Amniotic epithelial cell (primary cell): ENCODE measurements around the gene RASGEF1B.
"Not testable (repeated sequence)": the region's sequence is repeated elsewhere in the genome, so short reads cannot be mapped to it uniquely, and the experiment has no call there.

Source experiments
- DNase-seq: peaks from one replicate; pipeline ENCODE4 v3.0.0-alpha.2; 2010; ENCODE audit warnings: low read depth

Gene RASGEF1B

DNA sequence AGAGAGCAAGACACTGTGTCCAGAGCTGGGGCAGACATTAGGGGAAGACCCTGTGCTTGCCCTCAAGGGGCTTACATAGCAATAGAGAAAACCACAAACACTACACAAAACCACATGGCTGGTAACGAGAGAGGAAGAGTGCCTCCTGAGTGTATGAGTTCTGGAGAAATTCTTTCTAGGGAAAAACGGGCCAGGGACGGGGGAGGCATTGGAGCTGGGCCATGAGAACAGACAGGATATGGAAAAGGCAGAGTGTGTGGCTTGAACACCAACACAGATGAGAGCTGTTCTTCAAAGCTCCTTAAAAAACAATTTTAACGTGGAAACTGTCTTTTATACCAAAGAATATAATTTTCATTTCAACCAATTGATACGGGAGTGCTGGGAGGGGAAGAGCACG, 42.7 kb downstream of the RASGEF1B start:
- no peak for DNase-seq

DNA sequence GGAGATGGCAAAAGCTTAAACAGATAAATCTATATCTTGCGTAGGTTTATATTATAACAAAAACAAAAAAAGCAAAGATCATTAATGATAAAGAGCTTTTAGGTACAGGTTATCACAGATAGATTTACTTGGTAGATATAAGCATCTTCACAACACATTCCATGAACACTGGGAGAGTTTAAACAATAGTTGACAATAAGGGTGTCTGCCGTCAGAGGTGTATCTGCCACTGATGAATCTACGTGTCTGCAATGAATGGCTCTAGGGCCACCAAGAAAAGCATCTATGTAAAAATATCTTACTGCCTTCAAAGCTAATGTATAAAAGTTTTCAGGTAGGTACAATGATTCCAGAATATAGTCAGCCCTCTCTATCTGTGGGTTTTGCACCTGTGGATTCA, 43.7 kb downstream of the RASGEF1B start:
- DNase-seq, result no peak

DNA sequence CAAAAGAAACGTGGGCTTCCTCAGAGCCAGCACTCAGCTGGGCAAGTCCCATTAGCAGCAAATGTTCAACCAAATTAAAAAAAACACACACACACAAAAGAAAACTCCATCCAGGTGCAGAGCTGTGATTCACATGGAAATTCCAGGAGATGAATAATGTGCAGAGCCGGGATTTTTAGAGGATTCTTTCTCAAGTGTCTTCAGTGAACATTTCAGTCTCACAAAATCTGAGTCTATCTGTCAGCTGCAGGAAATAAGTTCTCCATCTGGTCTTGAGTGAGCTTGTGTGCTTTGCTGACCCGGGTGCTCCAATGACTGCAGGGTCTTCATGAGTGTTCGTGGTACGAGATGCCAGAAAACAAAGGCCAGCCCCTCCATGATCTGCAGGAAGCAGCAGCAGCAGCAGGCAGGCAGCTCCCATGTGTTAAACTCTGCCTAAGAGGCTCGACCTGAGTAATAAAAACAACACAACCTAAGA, 44.3 kb downstream of the RASGEF1B start:
- DNase-seq, result no peak

DNA sequence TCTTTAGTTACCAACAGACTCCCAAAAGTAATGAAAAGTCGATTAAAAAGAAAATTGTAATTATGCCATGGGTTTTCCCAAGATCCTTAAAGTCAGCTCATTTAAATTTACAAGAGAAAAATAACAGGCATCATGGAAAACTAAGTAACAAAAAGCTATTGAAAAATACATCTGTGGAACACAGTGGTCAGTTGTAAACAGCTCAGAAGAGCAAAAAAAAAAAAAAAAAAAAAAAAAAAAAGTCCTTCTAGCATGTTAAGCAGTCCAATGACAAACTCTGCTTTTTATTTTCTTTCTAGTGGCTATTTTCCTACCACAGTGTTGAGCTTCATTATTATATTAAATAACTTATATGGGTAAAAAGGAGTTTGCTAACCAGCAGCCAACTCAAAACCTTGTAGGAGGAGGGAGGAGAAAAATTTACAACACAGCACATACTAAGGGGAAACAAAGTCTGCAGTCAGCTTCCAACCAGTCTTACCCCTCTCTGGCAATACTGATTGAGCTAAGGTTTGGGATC, 44.9 kb downstream of the RASGEF1B start:
- DNase-seq, result no peak

DNA sequence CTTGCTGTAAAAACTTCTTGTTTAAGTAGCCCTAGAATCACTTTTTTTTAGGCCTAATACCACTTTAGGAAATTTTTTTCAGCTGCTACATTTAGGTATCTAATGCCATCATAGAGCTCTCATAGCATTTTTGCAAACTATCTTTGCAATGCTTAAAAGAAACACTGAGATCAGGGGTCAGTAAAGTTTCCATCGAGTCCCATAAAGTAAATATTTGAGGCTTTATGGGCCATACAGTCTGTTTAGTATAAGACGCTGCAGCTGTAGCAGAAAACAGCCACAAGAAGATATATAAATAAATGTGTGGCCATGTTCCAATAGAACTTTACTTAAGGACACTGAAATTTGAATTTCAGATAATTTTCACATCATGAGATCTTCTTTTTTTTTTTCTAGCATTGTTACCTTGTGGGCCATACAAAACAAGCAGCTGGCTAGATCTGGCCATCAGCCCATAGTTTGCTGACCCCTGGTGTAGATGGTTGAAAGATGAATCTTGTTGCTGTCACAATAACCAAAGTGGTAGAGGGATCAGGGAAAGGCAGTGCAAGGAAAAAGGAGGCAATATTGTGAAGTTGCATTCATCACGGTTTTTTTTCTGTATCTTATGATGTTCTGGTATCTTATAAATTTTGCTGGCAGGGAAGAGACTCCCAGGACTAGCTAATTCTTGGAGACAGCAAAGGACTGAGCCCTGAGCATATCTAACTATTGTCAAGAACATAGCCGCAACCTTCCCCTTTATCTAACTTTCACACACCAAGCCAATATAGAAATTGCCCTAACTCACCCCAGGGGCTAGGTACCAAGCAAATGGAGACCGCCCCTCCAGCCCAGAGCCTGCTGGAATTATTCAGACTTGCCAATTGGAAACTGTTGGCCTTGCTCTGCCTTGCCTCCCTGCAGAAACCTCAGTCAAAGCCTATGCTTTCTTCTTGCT, 46.6 kb downstream of the RASGEF1B start:
- DNase-seq, result no peak

DNA sequence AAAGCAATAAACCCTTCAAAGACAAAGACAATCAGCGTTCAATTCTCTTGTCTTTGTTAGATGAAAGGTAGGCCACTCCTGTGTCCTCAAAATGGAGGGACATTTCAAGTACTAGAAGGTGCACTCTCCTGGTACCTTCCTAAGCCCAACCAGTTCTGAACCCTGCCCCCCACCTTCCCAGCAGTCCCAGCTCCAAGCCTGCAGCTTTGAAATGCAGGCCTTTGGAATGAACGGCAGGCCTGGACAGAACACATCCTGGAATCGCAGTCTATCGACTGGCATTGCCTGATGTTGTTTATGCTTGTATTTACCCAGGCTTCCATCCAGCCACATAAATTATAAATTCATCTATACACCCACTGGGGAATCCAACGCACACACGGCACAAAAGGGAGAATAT, 47.4 kb downstream of the RASGEF1B start:
- no peak for DNase-seq

DNA sequence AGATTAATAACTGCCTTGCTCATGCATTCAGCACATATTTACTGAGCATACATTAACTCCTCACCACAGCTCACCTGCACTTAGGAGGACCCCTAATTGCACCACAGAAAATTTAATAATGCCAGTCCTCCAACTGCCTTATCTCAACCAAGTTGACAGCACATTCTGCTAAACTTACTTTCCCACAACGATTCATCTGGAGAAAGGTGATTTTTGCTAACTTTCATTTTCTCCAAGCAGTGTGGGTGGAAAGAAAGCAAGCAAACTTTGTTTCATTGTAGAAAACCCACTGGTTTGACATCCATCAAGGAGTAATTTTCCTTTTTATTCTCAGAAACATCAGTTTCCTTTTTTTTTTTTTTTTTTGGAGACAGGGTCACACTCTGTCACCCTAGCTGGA, 49.1 kb downstream of the RASGEF1B start:
- no peak for DNase-seq

DNA sequence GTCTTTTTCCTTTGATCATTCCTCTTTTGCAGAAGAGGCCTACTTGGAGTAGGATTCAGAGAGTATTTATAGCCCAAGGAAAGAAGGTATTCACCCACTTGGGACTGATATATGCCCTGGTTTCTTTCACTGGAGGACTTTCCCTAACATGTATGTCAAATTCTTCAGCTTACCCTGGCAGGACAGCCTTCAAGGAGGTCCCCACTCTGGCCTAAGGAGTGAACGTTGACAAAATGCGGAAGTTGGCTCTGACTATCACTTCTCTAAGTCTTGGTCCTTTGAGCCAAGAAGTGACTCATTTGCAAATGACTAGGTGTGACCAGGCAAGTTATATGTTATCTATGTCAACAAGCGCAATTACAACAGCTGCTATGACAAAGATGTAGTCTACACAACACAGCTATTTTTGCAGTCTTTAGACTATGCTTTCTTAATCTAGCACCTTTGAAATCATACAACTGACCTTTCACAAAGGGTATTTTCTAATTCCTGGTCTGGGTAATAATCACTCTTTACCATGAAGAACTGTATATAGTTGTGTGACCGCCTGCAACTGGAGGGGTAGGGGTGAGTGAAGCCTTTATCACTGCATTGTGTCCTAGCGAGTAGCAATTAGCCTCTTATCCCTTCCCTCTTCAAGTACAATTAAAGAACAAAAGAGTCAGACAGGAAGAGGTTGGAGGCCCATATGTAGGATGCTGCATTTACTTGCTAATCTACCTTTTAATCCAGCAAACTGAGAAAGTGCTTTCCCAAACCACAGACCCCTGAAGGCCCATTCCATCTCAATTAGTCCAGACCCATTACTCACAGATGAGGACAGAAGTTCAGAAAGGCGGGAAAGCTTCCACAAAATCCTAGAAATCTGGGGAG, 50.1 kb downstream of the RASGEF1B start:
- no peak for DNase-seq

DNA sequence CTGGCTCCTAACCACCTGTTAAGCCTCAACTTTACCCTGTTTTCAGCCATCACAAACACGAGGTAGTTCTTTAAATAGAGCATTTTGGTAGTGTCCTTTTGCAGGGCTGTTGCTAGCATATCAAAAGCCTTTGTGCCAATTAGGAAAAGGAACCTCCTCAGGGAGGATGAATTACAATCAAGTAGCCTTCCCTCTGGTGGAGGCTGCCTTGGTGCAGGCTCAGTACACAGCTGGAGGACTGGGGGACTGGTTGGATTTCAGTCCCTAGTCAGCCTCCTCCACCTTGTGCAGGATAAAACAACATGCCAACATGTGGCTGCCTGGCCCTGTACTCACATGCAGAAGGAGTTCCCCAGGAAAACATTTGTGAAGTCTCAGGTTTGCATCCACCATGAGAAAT, 53.1 kb downstream of the RASGEF1B start:
- no peak for DNase-seq

DNA sequence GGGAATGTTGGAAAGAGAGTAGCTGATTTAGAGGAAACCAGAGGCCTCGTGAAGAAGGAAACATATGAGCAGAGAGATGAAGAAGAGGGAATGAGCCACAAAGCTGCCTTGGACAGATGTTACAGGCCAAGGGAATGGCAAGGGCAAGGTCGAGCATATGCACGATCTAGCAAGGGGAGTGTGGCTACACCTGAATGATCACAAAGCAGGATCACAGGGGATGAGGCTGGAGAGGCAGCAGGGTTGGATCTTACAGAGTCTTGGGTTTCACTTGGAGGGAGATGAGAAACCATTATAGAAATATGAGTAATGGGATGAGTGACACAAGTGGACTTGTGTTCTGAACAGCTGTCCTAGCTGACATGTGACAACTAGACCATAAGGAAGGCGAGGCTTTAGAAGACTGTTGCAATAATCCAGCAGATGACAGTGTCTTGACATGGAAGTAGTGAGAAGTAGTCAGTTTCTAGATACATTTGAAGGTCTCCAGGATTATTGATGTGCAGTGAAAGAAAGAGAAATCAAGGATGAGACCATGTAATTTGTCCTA, 58.7 kb downstream of the RASGEF1B start:
- no peak for DNase-seq

DNA sequence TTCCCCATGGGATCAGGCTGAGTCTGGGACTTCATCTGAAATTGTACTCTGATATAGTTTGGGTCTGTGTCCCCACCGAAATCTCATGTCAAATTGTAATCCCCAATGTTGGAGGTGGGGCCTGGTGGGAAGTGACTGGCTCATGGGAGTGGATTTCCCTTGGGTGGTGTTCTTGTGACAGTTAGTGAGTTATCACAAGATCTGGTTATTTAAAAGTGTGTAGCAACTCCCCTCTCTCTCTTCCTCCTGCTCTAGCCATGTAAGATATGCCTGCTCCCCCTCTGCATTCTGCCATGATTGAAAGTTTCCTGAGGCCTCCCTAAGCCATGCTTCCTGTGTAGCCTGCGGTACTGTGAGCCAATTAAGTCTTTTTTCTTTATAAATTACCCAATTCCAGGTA, 61.0 kb downstream of the RASGEF1B start:
- no peak for DNase-seq

DNA sequence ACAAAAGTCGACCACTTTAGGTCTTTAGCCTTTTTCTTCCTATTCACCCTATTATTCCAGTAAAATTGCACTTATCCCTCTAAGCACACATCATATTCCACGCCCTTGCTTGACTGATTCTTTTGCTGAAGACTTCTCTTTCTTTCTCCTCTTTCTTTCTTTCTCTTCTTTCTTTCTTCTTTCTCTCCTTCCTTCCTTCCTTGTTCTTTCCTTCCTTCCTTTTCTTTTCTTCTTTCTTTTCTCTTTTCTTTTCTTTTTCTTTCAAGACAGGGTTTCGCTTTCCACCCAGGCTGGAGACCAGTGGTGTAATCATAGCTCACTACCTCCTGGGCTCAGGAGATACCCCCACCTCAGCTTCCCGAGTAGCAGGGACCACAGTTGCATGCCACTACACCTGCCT, 61.9 kb downstream of the RASGEF1B start:
- DNase-seq, result no peak

DNA sequence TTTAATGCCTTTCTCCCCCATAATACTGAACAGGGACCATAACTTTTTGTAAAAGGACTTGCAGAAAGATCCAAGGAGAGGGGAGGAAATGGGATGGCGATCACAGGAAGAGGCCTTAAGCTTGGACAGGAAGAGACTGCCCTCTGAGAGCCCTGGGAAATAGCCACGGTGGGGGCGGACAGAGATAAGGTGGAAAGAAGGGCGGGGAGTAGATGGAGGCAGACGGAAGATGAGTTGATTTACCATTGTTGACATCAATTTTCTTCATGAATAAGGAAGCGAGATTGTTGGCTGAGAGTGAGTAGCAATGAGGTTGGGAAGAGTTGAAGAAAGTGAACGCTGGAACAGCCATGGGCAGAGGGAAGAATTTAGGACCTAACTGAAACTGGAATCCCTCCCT, 63.4 kb downstream of the RASGEF1B start:
- no peak for DNase-seq

DNA sequence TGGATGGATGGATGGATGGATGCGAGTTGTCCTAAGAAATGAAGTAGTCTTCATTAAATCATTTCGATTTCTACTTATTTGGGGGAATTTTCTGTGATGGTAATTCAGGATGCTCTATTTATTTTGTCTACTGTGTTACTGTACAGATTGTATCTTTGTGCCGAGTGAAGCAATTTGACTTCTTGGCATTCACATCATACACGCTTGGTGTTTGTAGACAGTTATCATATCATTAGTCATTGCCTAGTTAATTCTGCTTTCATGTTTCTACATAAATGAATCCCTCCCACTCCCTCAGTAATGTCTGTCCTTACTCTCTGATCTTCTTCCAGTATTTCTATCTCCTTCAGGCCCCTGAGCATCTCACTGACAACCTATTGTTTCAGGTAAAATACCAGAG, 64.0 kb downstream of the RASGEF1B start:
- peak; percentile 0 for DNase-seq

DNA sequence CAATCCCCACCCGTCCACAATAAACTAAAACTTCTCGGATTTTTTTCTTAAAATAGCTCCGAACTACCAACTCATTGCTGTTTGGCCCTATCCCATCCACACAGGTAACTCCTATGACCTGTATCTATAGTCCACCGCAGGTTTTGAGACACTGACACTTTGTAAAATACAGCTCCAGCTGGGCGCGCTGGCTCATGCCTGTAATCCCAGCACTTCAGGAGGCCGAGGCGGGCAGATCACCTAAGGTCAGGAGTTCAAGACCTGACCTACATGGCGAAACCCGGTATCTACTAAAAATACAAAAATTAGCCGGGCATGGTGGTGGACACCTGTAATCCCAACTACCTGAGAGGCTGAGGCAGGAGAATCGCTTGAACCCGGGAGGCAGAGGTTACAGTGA, 65.2 kb downstream of the RASGEF1B start:
- DNase-seq, result not testable (repeated sequence)

DNA sequence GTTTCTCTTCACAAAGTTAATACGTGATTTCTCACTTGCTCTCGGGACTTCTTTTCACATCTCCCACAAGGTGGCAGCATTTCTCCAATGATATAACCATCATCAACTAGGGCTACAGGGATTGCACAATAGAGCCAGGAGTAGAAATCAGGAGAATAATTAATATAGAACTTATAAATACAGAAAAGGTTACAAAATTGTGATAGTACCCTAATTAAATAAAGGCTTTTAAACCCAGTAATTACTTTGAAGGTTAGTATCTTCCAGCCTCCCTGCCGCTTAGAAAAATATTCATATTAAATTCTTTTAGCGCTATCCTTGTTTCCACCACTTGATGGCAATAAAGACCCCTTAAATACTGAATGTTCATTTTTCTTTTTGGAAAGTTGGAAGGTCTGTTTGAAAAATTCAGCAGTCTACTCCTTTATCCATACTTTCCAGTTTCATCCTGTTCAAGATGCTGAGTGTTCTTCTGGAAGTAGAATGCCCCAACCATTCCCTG, 65.8 kb downstream of the RASGEF1B start:
- peak; percentile 67 for DNase-seq

DNA sequence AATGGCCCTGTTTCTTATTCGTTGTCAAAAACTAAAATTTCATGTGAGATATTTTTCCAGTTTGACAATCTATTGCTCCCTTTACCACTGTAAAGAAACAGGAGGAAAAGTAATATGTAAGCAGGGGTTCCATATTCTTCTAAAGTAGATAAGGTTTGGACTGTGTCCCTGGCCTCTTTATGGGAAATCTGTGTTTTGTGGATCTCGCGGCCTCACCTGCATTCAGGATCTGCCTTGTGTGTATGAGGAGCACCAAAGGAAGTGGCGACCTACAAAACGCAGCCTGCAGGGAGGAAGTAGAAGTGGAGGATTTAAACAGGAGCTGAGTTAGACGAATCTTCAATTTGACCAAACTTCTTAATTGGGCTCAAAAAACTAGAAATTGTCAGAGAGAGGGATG, 67.0 kb downstream of the RASGEF1B start:
- no peak for DNase-seq

DNA sequence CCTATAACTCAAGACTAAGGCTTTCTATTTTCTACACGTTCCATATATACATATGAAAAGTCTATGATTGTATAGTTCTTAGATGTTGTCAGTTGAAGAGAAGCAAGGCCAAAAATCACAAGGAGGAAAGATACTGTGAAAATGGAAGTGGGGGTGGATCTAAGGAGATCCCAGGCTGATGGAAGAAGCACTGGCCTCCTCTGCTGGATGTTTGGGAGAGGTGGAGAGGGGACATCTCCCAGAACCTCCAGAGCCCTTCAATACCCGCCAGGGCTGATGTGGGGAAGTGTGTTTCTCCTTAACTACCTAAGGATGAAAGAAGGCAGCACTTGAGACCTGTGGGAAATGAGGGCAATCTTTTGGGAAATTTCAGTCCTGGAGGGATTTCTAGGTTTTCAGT, 67.4 kb downstream of the RASGEF1B start:
- no peak for DNase-seq

DNA sequence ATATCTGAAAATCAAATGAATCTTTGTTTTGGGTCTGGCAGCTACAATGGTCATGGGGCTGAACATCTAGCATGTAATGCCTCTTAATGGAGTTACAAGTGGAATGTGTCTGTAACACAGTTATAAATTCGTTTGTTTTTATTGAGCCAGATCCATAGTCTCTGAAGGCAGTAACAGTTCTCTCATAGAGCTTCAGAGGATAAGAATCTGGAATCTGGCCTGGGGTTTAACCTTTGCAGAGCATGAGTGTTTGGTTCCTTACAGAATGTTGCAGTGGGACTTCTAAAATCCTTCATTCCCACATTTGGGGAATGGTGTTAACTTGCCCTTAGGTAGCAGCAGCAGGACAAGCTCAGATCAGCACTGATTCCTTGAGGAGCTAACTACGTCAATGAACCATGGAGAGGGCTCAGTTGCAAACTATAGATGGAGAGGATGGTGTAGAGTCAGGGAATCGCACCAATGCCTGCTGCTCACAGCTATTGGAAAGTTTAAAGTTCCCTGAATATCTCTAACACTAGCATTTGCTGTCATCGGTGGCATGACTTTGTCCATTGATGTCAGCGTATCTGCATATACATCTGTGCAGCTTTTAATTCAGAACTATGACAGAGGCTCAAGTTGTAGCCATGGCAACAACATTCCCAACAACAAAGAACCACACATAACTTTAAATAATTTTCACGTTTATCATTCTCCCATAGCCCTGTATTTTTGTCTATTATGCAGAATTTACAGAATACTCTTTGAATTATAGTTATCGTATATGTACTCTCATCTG, 72.2 kb downstream of the RASGEF1B start:
- no peak for DNase-seq

DNA sequence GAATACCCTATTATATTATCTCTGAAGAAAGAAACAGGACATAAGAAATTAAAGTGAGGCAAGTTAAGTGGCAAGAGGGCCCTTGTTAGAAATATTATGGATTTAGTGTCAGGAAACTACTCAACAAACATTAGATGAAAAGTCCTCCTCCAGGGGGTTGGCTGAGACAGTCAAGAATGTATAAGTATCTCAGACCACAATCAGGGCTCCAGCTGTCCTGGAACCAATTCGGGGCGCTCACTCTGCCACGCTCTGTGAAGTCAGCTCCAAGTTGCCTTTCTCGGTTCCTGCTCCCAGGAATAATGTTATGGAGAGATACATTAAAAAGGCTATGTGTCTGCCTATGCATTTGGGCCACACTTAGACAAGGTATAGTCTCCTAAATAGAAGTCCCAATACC, 73.3 kb downstream of the RASGEF1B start:
- no peak for DNase-seq

DNA sequence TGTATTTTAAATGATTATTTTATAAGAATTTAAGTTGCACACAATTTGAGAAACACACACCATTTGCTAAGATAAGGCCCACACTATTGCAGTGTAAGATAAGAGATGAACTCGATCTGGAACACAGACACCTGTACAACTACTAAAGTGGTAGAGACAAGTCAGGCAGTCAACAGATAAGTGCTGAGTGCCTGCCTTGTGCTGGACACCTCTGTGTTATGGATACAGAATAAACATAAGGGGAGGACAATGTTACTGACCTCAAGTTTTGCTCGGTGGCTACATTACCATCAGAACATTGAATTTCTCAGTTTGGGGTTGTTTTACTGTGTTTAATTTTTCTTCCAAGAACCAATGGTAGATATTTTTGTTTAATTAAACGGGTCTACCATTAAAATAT, 74.1 kb downstream of the RASGEF1B start:
- DNase-seq, result no peak
